Liver (tissue), 9 donors: Measurements from ENCODE around the gene COL21A1. TPM values are rescaled to one million over a fixed set of nuclear protein-coding genes. Genes with fewer than 3 reads are reported as not detected.
A peak's percentile ranks its signal among the peaks of the same experiment; 100 is the strongest.

ENCODE experiments used
- DNase-seq: peaks from one replicate; pipeline ENCODE4 v3.0.0-alpha.2; 2017; ENCODE audit warnings: low spot score
- H3K27ac ChIP-seq, 2 donors: one replicate each; pipeline ENCODE4 v1.7.0; 2013; ENCODE audit warnings: inconsistent platforms in 2 of 2, low read length in 2 of 2, control low read depth in 1 of 2, low read depth in 1 of 2, mild to moderate bottlenecking in 1 of 2
- H3K27me3 ChIP-seq, 4 donors: one replicate each; pipeline versions ENCODE4 v1.6.1 to v1.7.0; 2013; ENCODE audit warnings: low read length in 3 of 4, inconsistent platforms in 1 of 4, mild to moderate bottlenecking in 1 of 4, moderate library complexity in 1 of 4; ENCODE audit not compliant: control insufficient read depth in 4 of 4, insufficient read depth in 4 of 4
- H3K36me3 ChIP-seq, 4 donors: one replicate each; pipeline versions ENCODE4 v1.6.1 to v1.7.0; 2013; ENCODE audit warnings: low read length in 3 of 4, mild to moderate bottlenecking in 3 of 4, low read depth in 1 of 4, moderate library complexity in 1 of 4; ENCODE audit not compliant: control insufficient read depth in 4 of 4, insufficient read depth in 3 of 4
- H3K4me1 ChIP-seq, 4 donors: one replicate each; pipeline versions ENCODE4 v1.6.1 to v1.7.0; 2013; ENCODE audit warnings: low read length in 3 of 4, mild to moderate bottlenecking in 3 of 4, moderate library complexity in 1 of 4; ENCODE audit not compliant: control insufficient read depth in 4 of 4, insufficient read depth in 4 of 4
- H3K4me3 ChIP-seq, 3 donors: one replicate each; pipeline versions ENCODE4 v1.6.1 to v1.7.0; 2013; ENCODE audit warnings: low read length in 3 of 3, control low read depth in 1 of 3, low read depth in 1 of 3, mild to moderate bottlenecking in 1 of 3
- H3K9ac ChIP-seq, 2 donors: one replicate each; pipeline ENCODE4 v1.7.0; 2013; ENCODE audit warnings: low read length in 2 of 2, mild to moderate bottlenecking in 2 of 2, moderate library complexity in 2 of 2, control low read depth in 1 of 2, low read depth in 1 of 2
- H3K9me3 ChIP-seq, 4 donors: one replicate each; pipeline versions ENCODE4 v1.6.1 to v1.7.0; 2013; ENCODE audit warnings: low read length in 3 of 4; ENCODE audit not compliant: control insufficient read depth in 4 of 4
- EGR1 ChIP-seq, 2 donors: IDR thresholded peaks; 2 replicates each; pipeline ENCODE4 v1.6.1; 2016 to 2018; ENCODE audit warnings: antibody characterized with exemption in 2 of 2, low read depth in 2 of 2
- FOXA2 ChIP-seq: IDR thresholded peaks from 2 replicates; pipeline ENCODE4 v1.6.1; 2016; ENCODE audit warnings: antibody characterized with exemption
- GABPA ChIP-seq, 2 donors: IDR thresholded peaks in 1 of 2; conservative IDR thresholded peaks in 1 of 2; 2 replicates each; pipeline ENCODE4 v1.6.1; 2016; ENCODE audit warnings: antibody characterized with exemption in 2 of 2, mild to moderate bottlenecking in 1 of 2, moderate library complexity in 1 of 2
- HNF4G ChIP-seq: IDR thresholded peaks from 2 replicates; pipeline ENCODE4 v1.6.1; 2016; ENCODE audit warnings: antibody characterized with exemption
- JUND ChIP-seq, 2 donors: IDR thresholded peaks; 2 replicates each; pipeline ENCODE4 v1.6.1; 2016; ENCODE audit warnings: antibody characterized with exemption in 2 of 2
- RAD21 ChIP-seq, 2 donors: IDR thresholded peaks; 2 replicates each; pipeline ENCODE4 v1.6.1; 2016; ENCODE audit warnings: antibody characterized with exemption in 2 of 2, mild to moderate bottlenecking in 2 of 2
- RXRA ChIP-seq, 2 donors: IDR thresholded peaks; 2 replicates each; pipeline ENCODE4 v1.6.1; 2017 to 2018; ENCODE audit warnings: antibody characterized with exemption in 2 of 2, mild to moderate bottlenecking in 1 of 2
- SP1 ChIP-seq: IDR thresholded peaks from 2 replicates; pipeline ENCODE4 v1.6.1; 2018; ENCODE audit warnings: antibody characterized with exemption, mild to moderate bottlenecking
- WGBS: extraction: QIAGEN DNeasy Blood & Tissue Kit; methylation state at CpG from one replicate; pipeline ENCODE4 v1.1.7; 2013; 5-methylcytosine and 5-hydroxymethylcytosine counted together
- polyA plus RNA-seq, 2 donors: library from polyadenylated mRNA; stranded (reverse) in 1 of 2; unstranded in 1 of 2; fragments of 200-250 nt in 1 of 2; fragments of >200 nt in 1 of 2; fragmentation: Nextera tagmentation in 1 of 2; extraction: Ambion mirVana in 1 of 2; gene quantifications; one replicate each; pipeline versions ENCODE4 v1.2.1 to v1.2.3, GENCODE V29; 2013 to 2015
- total RNA-seq, 2 donors: library from RNA; depleted of rRNA; stranded (reverse); fragments of >200 nt; gene quantifications; one replicate each; pipeline ENCODE4 v1.2.3, GENCODE V29; 2014
- TF ChIP-seq, protein P1 (sequence below): IDR thresholded peaks from 2 replicates; pipeline ENCODE4 v1.6.1; 2016; ENCODE audit warnings: antibody characterized with exemption, mild to moderate bottlenecking
- TF ChIP-seq, protein P2 (sequence below): IDR thresholded peaks from 2 replicates; pipeline ENCODE4 v1.6.1; 2016; ENCODE audit warnings: antibody characterized with exemption
- TF ChIP-seq, protein P3 (sequence below): IDR thresholded peaks from 2 replicates; pipeline ENCODE4 v1.6.1; 2016; ENCODE audit warnings: antibody characterized with exemption
- TF ChIP-seq, protein P4 (sequence below): fragments of 150-350 bp; IDR thresholded peaks from 2 replicates; pipeline ENCODE4 v1.5.1; 2017; ENCODE audit warnings: improper control_type of control experiment, low read depth, low read length; ENCODE audit not compliant: missing input control
- TF ChIP-seq, protein P5 (sequence below): IDR thresholded peaks from 2 replicates; pipeline ENCODE4 v1.6.1; 2016; ENCODE audit warnings: antibody characterized with exemption
- donor health status: healthy.
- donor health status: healthy.
- donor health status: healthy.
- donor health status: healthy.
- donor health status: healthy.

COL21A1 gene
- total and polyA plus RNA-seq, 4 donors, result 0.48 to 1.3 (median 0.52) TPM

DNA sequence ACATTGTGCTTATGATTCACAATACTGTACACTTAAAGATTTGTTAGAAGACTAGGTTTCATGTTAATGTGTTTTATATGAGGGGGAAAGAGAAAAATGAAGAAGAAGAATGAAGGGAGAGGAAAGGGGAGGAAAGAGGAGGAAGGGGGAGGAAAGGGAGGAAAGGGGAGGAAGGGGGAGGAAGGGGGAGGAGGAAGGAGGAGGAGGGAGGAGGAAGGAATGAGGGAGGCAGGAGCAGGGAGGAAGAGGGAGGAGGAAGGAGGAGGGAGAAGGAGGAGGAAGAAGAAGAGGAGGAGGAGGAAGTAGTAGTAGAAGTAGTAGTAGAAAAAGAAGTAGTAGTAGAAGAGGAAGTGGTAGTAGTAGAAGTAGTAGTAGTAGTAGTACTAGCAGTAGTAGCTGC lies 70.6 kb downstream of the COL21A1 start:
- DNase-seq, result no peak
- no peak overlapping the region for H3K4me3 ChIP-seq
- H3K4me1 ChIP-seq, result no peaks in the 10 kb centered on the region
- H3K27ac ChIP-seq, result no peak overlapping the region
- peaks cover 0 to 7% (median 3%) of the 10 kb centered on the region in 4 donors for H3K9me3 ChIP-seq
- no peak overlapping the region for H3K9ac ChIP-seq
- H3K27me3 ChIP-seq, result no peaks in the 10 kb centered on the region
- TF ChIP-seq, protein P1, sequence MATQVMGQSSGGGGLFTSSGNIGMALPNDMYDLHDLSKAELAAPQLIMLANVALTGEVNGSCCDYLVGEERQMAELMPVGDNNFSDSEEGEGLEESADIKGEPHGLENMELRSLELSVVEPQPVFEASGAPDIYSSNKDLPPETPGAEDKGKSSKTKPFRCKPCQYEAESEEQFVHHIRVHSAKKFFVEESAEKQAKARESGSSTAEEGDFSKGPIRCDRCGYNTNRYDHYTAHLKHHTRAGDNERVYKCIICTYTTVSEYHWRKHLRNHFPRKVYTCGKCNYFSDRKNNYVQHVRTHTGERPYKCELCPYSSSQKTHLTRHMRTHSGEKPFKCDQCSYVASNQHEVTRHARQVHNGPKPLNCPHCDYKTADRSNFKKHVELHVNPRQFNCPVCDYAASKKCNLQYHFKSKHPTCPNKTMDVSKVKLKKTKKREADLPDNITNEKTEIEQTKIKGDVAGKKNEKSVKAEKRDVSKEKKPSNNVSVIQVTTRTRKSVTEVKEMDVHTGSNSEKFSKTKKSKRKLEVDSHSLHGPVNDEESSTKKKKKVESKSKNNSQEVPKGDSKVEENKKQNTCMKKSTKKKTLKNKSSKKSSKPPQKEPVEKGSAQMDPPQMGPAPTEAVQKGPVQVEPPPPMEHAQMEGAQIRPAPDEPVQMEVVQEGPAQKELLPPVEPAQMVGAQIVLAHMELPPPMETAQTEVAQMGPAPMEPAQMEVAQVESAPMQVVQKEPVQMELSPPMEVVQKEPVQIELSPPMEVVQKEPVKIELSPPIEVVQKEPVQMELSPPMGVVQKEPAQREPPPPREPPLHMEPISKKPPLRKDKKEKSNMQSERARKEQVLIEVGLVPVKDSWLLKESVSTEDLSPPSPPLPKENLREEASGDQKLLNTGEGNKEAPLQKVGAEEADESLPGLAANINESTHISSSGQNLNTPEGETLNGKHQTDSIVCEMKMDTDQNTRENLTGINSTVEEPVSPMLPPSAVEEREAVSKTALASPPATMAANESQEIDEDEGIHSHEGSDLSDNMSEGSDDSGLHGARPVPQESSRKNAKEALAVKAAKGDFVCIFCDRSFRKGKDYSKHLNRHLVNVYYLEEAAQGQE, result no peak
- TF ChIP-seq RAD21 (IDR thresholded peaks at IDR 0.05), result no peak
- H3K36me3 ChIP-seq, result no peaks in the 10 kb centered on the region

DNA sequence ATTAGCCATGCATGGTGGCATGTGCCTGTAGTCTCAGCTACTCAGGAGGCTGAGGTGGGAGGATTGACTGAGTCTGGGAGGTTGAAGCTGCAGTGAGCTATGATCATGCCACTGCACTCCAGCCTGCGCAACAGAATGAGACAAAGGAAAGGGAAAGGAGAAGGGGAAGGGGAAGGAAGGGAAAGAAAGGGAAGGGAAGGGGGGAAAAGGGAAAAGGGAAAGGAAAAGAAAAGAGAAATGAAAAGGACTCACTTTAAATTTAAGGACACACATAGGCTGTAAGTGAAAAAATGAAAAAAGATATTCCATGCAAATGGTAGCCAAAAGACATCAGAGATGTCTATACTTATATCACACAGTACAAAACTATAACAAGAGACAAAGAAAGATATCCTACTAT lies 74.2 kb downstream of the COL21A1 start:
- no peak for TF ChIP-seq GABPA (IDR thresholded peaks at IDR 0.05 in 1 of 2, conservative IDR thresholded peaks at IDR 0.05 in 1 of 2)
- TF ChIP-seq, protein P1, result no peak
- TF ChIP-seq, protein P2, sequence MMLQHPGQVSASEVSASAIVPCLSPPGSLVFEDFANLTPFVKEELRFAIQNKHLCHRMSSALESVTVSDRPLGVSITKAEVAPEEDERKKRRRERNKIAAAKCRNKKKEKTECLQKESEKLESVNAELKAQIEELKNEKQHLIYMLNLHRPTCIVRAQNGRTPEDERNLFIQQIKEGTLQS, result no peak
- TF ChIP-seq, protein P3, sequence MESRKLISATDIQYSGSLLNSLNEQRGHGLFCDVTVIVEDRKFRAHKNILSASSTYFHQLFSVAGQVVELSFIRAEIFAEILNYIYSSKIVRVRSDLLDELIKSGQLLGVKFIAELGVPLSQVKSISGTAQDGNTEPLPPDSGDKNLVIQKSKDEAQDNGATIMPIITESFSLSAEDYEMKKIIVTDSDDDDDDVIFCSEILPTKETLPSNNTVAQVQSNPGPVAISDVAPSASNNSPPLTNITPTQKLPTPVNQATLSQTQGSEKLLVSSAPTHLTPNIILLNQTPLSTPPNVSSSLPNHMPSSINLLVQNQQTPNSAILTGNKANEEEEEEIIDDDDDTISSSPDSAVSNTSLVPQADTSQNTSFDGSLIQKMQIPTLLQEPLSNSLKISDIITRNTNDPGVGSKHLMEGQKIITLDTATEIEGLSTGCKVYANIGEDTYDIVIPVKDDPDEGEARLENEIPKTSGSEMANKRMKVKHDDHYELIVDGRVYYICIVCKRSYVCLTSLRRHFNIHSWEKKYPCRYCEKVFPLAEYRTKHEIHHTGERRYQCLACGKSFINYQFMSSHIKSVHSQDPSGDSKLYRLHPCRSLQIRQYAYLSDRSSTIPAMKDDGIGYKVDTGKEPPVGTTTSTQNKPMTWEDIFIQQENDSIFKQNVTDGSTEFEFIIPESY, result no peak

DNA sequence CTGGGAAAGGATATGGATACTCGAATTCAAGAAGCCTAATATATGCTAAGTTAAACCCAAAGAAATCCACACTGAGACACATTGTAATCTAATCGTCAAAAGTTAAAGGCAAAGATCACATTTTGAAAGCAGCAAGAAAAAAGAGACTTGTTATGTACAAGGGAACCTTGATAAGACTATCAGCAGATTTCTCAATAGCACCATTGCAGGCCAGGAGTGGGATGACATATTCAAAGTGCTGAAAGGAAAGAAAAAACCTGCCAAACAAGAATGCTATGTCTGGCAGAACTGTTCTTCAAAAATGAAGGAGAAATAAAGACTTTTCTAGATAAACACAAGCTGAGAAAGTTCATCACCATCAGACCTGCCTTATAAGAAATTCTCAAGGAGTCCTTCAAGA lies 75.2 kb downstream of the COL21A1 start:
- DNase-seq, result no peak
- peak overlapping the region in 1 of 3 donors; percentile 13 for H3K4me3 ChIP-seq
- H3K36me3 ChIP-seq, result no peaks in the 10 kb centered on the region
- H3K9ac ChIP-seq, result no peak overlapping the region
- H3K9me3 ChIP-seq, result peaks cover 0 to 7% (median 5%) of the 10 kb centered on the region in 4 donors
- H3K27me3 ChIP-seq, result no peaks in the 10 kb centered on the region
- TF ChIP-seq, protein P2, result no peak
- TF ChIP-seq SP1 (no peak), FOXA2 (no peak), JUND (IDR thresholded peaks at IDR 0.05) (no peak), RXRA (IDR thresholded peaks at IDR 0.05) (no peak), EGR1 (IDR thresholded peaks at IDR 0.05; ENCODE audit: low read depth in 2 of 2) (no peak), HNF4G (no peak)
- TF ChIP-seq, protein P4, sequence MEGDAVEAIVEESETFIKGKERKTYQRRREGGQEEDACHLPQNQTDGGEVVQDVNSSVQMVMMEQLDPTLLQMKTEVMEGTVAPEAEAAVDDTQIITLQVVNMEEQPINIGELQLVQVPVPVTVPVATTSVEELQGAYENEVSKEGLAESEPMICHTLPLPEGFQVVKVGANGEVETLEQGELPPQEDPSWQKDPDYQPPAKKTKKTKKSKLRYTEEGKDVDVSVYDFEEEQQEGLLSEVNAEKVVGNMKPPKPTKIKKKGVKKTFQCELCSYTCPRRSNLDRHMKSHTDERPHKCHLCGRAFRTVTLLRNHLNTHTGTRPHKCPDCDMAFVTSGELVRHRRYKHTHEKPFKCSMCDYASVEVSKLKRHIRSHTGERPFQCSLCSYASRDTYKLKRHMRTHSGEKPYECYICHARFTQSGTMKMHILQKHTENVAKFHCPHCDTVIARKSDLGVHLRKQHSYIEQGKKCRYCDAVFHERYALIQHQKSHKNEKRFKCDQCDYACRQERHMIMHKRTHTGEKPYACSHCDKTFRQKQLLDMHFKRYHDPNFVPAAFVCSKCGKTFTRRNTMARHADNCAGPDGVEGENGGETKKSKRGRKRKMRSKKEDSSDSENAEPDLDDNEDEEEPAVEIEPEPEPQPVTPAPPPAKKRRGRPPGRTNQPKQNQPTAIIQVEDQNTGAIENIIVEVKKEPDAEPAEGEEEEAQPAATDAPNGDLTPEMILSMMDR, result no peak
- TF ChIP-seq, protein P5, sequence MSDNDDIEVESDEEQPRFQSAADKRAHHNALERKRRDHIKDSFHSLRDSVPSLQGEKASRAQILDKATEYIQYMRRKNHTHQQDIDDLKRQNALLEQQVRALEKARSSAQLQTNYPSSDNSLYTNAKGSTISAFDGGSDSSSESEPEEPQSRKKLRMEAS, result no peak
- H3K4me1 ChIP-seq, result no peaks in the 10 kb centered on the region
- H3K27ac ChIP-seq, result no peak overlapping the region
- whole genome bisulfite sequencing, result 67% methylated on average over 2 of the region's 2 CpGs

More for the DNA sequence above, 74.2 kb downstream of the COL21A1 start:
- Histone ChIP-seq H3K4me3 (no peak overlapping the region), H3K27ac (no peak overlapping the region), H3K36me3 (no peaks in the 10 kb centered on the region), H3K27me3 (no peaks in the 10 kb centered on the region), H3K9ac (no peak overlapping the region), H3K4me1 (no peaks in the 10 kb centered on the region), H3K9me3 (peaks cover 0 to 7% (median 5%) of the 10 kb centered on the region in 4 donors)
- WGBS, result 43% methylated on average over 1 of the region's 1 CpG
- no peak for DNase-seq
